Central memory CD8-positive, alpha-beta T cell (primary cell): ENCODE measurements around the gene ANO2.

Experiments used
- ATAC-seq: fragments of 150-1000 bp; cut with Tn5 transposase; replicated peaks from 2 replicates; pipeline ENCODE4 v1.10.0; 2022; ENCODE audit warnings: mild to moderate bottlenecking, moderate FRiP score, moderate number of reproducible peaks; ENCODE audit not compliant: poor library complexity, severe bottlenecking; ENCODE audit errors: extremely low read depth
- DNase-seq, 2 donors: peaks; one replicate each; pipeline ENCODE4 v3.0.0; 2021; ENCODE audit warnings: low spot score in 2 of 2
- H3K27ac Mint-ChIP-seq: one replicate; pipeline ENCODE4 v1.8.0; 2022; ENCODE audit warnings: low read depth, mild to moderate bottlenecking, moderate library complexity, mixed read lengths
- H3K27me3 Mint-ChIP-seq: one replicate; pipeline ENCODE4 v1.8.0; 2022; ENCODE audit warnings: mixed read lengths
- H3K36me3 Mint-ChIP-seq: one replicate; pipeline ENCODE4 v1.8.0; 2022; ENCODE audit warnings: mild to moderate bottlenecking, moderate library complexity, mixed read lengths; ENCODE audit not compliant: insufficient read depth
- H3K4me1 Mint-ChIP-seq: one replicate; pipeline ENCODE4 v1.8.0; 2022; ENCODE audit warnings: mixed read lengths
- H3K4me3 Mint-ChIP-seq: one replicate; pipeline ENCODE4 v1.8.0; 2022; ENCODE audit warnings: mild to moderate bottlenecking, moderate library complexity, mixed read lengths
- H3K9me3 Mint-ChIP-seq: one replicate; pipeline ENCODE4 v1.8.0; 2022; ENCODE audit warnings: mixed read lengths

The ANO2 gene

GRCh38 chr12:5884866-5885265 lies 60.2 kb downstream of the ANO2 start:
- H3K36me3 Mint-ChIP-seq: no peaks in the 10 kb centered on the region
- H3K9me3 Mint-ChIP-seq: no peaks in the 10 kb centered on the region
- ATAC-seq (no peak), DNase-seq (no peak)
- H3K4me1 Mint-ChIP-seq: peaks cover 9% of the 10 kb centered on the region
- H3K27ac Mint-ChIP-seq: no peak overlapping the region
- no peak overlapping the region for H3K4me3 Mint-ChIP-seq
- peaks cover 52% of the 10 kb centered on the region for H3K27me3 Mint-ChIP-seq

GRCh38 chr12:5884285-5884684 lies 60.8 kb downstream of the ANO2 start:
- Mint-ChIP-seq H3K27ac (no peak overlapping the region), H3K9me3 (no peaks in the 10 kb centered on the region), H3K27me3 (peaks cover 52% of the 10 kb centered on the region), H3K36me3 (no peaks in the 10 kb centered on the region), H3K4me3 (no peak overlapping the region), H3K4me1 (peaks cover 9% of the 10 kb centered on the region)
- DNase-seq (no peak), ATAC-seq (no peak)

DNA sequence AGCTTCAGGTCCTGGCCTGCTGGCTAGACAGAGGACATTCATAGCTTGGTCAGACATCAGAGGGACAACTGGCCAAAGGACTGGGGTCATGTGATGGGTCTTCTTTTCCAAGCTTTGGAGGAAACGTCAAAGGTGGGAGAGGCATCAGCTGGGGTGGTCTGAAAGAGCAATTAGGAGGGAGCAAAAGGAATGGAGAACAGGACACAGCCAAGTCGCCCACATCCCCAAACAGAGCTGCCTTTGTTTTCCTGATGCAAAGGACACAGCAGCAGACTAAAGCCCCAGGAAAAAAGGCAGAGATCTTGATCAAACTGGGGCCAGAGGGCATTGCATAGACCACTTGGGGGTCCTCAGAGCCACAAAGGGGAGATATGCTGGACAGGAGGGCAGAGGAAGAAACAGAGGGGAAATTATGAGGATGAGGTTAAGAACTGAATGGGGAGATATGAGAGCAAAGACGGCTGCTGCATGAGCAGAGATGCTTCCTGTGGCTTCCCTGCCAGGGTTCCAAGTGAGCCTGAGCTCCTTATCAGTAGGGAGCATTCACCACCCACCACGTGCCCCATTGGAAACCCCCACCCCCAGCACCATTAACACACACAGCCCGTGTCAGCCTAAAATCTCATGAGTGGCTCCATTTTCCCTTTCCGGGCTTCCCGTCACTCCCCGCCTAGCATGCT lies 62.4 kb downstream of the ANO2 start:
- no peaks in the 10 kb centered on the region for H3K36me3 Mint-ChIP-seq
- no peak for ATAC-seq
- no peaks in the 10 kb centered on the region for H3K9me3 Mint-ChIP-seq
- H3K27me3 Mint-ChIP-seq: peaks cover 44% of the 10 kb centered on the region
- no peak for DNase-seq
- H3K4me1 Mint-ChIP-seq: peaks cover 9% of the 10 kb centered on the region
- no peak overlapping the region for H3K4me3 Mint-ChIP-seq
- no peak overlapping the region for H3K27ac Mint-ChIP-seq

DNA sequence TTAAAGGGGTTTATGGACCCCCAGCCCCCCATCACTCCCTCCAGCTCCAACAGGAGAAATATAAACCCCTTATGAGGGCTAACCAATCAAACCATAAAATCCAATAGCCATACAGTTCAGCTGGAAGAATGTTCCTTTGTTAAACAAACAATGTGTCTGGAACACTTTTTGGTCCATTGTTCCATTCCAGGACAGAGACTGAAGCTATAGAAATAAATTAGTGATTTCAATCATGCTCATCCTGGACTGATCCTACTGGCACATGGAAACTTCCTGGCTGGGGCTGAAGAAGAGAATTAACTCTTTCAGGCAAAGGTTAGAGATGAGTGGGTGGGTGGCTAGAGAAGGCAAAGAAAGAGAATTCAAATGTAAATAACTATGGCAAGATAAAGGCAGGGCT lies 63.4 kb downstream of the ANO2 start:
- Mint-ChIP-seq H3K4me3 (no peak overlapping the region), H3K27ac (no peak overlapping the region), H3K9me3 (no peaks in the 10 kb centered on the region), H3K27me3 (peaks cover 38% of the 10 kb centered on the region), H3K36me3 (no peaks in the 10 kb centered on the region), H3K4me1 (peaks cover under 1% of the 10 kb centered on the region)
- ATAC-seq (no peak), DNase-seq (no peak)

GRCh38 chr12:5881101-5881606 lies 63.9 kb downstream of the ANO2 start:
- peaks cover 33% of the 10 kb centered on the region for H3K27me3 Mint-ChIP-seq
- H3K4me3 Mint-ChIP-seq: no peak overlapping the region
- no peak overlapping the region for H3K27ac Mint-ChIP-seq
- ATAC-seq (no peak), DNase-seq (no peak)
- no peaks in the 10 kb centered on the region for H3K9me3 Mint-ChIP-seq
- H3K36me3 Mint-ChIP-seq: no peaks in the 10 kb centered on the region
- H3K4me1 Mint-ChIP-seq: no peaks in the 10 kb centered on the region

- DNase-seq: no peak
- Mint-ChIP-seq H3K36me3 (no peaks in the 10 kb centered on the region), H3K4me3 (no peak overlapping the region), H3K27me3 (peaks cover 35% of the 10 kb centered on the region), H3K4me1 (no peaks in the 10 kb centered on the region), H3K27ac (no peak overlapping the region), H3K9me3 (no peaks in the 10 kb centered on the region)
- ATAC-seq: no peak
Measured at GRCh38 chr12:5875851-5876250, 69.2 kb downstream of the ANO2 start.

GRCh38 chr12:5874514-5874913 lies 70.5 kb downstream of the ANO2 start:
- peaks cover 35% of the 10 kb centered on the region for H3K27me3 Mint-ChIP-seq
- no peaks in the 10 kb centered on the region for H3K36me3 Mint-ChIP-seq
- H3K27ac Mint-ChIP-seq: no peak overlapping the region
- H3K4me1 Mint-ChIP-seq: no peaks in the 10 kb centered on the region
- DNase-seq (no peak), ATAC-seq (no peak)
- no peaks in the 10 kb centered on the region for H3K9me3 Mint-ChIP-seq
- no peak overlapping the region for H3K4me3 Mint-ChIP-seq

DNA sequence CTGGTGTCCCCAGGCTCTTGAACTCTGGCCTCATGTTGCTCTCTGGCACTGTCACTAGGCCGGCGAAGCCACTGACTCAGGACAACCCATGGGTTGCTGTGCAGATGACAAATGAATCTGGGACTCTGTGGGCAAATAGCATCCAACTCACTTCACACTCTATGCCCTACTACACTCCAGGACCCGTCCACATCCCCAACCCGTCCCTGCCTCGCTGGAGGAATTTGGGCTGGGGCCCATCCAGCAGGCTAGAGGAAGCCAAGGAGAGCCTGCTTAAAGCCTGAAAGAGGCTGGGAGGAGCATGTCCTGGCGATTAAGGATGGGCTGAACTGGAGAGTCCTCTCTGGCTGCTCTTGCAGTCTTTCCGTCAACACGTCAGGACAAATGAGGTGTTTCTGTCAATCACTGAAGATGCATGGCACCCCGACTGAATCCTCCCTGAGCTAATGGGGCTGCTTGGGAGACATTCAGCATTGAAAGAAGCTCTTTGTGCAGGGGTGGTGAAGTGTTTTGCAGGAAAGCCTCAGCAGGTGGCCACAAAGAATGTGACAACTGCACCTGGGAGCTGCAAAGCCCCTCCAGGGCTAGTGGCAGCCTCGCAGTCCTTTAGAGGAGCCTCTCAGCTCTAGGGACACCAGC lies 71.7 kb downstream of the ANO2 start:
- Mint-ChIP-seq H3K9me3 (no peaks in the 10 kb centered on the region), H3K27me3 (peaks cover 35% of the 10 kb centered on the region), H3K4me1 (no peaks in the 10 kb centered on the region), H3K27ac (no peak overlapping the region), H3K36me3 (no peaks in the 10 kb centered on the region), H3K4me3 (no peak overlapping the region)
- DNase-seq (no peak), ATAC-seq (no peak)

GRCh38 chr12:5872745-5873144 lies 72.3 kb downstream of the ANO2 start:
- DNase-seq (no peak), ATAC-seq (no peak)
- H3K27ac Mint-ChIP-seq: no peak overlapping the region
- H3K36me3 Mint-ChIP-seq: no peaks in the 10 kb centered on the region
- no peaks in the 10 kb centered on the region for H3K9me3 Mint-ChIP-seq
- H3K4me1 Mint-ChIP-seq: no peaks in the 10 kb centered on the region
- H3K4me3 Mint-ChIP-seq: no peak overlapping the region
- peaks cover 35% of the 10 kb centered on the region for H3K27me3 Mint-ChIP-seq

DNA sequence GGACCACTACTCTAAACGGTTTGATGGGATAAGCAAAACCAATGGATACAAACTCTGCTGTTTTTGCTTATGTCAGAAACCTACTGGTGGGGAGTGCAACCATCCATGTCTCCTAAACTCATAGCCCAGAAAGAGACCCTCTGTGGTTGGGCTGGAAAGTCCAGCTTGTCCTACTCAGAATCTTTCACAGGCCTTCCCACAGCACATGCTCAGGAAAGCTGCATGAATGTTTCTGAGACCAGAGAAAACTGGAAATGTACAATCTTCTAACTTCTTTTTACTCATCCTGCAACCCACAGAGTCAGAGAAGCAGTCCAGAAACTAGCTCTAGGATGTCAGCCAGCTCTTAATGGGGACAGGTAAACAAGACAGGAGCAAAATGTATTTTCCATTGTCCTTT lies 73.3 kb downstream of the ANO2 start:
- no peaks in the 10 kb centered on the region for H3K4me1 Mint-ChIP-seq
- H3K9me3 Mint-ChIP-seq: no peaks in the 10 kb centered on the region
- no peak overlapping the region for H3K4me3 Mint-ChIP-seq
- H3K27ac Mint-ChIP-seq: no peak overlapping the region
- H3K36me3 Mint-ChIP-seq: no peaks in the 10 kb centered on the region
- peaks cover 35% of the 10 kb centered on the region for H3K27me3 Mint-ChIP-seq
- DNase-seq: no peak
- no peak for ATAC-seq

DNA sequence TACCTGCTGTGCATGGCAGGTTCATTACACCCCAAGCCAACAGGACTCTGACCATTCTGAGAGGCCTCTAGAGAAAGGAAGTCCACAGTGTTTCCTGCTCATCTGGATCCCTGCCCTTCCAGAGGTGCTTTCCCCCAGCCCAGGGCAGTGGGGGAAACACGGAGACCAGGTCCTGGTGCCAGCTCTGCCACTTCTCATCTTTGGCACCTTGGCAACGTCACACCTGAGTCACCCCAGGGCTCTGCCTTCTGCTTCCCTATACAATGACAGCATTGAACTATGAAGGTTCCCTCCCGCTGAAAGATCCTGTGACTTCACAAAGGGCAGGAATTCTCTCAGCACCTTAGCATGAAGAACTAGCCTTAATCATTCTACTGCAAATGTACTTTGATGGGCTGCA lies 74.9 kb downstream of the ANO2 start:
- Mint-ChIP-seq H3K27ac (no peak overlapping the region), H3K9me3 (no peaks in the 10 kb centered on the region), H3K27me3 (peaks cover 25% of the 10 kb centered on the region), H3K4me3 (no peak overlapping the region), H3K4me1 (no peaks in the 10 kb centered on the region), H3K36me3 (no peaks in the 10 kb centered on the region)
- DNase-seq (no peak), ATAC-seq (no peak)

GRCh38 chr12:5868625-5869295 lies 76.3 kb downstream of the ANO2 start:
- DNase-seq (no peak), ATAC-seq (no peak)
- H3K9me3 Mint-ChIP-seq: no peaks in the 10 kb centered on the region
- H3K27ac Mint-ChIP-seq: no peak overlapping the region
- no peaks in the 10 kb centered on the region for H3K4me1 Mint-ChIP-seq
- H3K4me3 Mint-ChIP-seq: no peak overlapping the region
- no peaks in the 10 kb centered on the region for H3K36me3 Mint-ChIP-seq
- H3K27me3 Mint-ChIP-seq: peaks cover 11% of the 10 kb centered on the region

DNA sequence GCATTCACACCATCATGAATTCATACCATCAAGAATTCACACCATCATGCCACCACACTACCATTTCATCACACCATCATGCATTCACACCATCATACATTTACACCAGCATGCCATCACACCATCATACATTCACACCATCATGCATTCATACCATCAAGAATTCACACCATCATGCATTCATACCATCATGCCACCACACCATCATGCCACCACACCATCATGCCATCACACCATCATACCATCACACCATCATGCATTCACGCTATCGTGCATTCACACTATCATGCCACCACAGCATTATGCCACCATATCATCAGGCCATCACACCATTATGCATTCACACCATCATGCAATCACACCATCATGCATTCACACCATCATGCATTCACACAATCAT lies 79.7 kb downstream of the ANO2 start:
- Mint-ChIP-seq H3K27ac (no peak overlapping the region), H3K27me3 (peaks cover 11% of the 10 kb centered on the region), H3K4me1 (no peaks in the 10 kb centered on the region), H3K36me3 (no peaks in the 10 kb centered on the region), H3K9me3 (no peaks in the 10 kb centered on the region), H3K4me3 (no peak overlapping the region)
- no peak for ATAC-seq
- no peak for DNase-seq
